OCI-LY3 (cell line): ENCODE measurements around the gene SERPINE3.

Experiments used
- EZH2phosphoT487 ChIP-seq: fragments of 200-600 bp; shearing (Covaris generic); IDR thresholded peaks from 2 replicates; pipeline ENCODE4 v1.6.1; 2018; ENCODE audit warnings: antibody characterized with exemption, mixed run types, low read depth
- TF ChIP-seq, protein P1 (sequence below): fragments of 200-600, 300-600 bp; sonication (generic); IDR thresholded peaks from 2 replicates; pipeline ENCODE4 v1.5.1; 2014; ENCODE audit warnings: antibody characterized with exemption, low read length, low read depth

DNA sequence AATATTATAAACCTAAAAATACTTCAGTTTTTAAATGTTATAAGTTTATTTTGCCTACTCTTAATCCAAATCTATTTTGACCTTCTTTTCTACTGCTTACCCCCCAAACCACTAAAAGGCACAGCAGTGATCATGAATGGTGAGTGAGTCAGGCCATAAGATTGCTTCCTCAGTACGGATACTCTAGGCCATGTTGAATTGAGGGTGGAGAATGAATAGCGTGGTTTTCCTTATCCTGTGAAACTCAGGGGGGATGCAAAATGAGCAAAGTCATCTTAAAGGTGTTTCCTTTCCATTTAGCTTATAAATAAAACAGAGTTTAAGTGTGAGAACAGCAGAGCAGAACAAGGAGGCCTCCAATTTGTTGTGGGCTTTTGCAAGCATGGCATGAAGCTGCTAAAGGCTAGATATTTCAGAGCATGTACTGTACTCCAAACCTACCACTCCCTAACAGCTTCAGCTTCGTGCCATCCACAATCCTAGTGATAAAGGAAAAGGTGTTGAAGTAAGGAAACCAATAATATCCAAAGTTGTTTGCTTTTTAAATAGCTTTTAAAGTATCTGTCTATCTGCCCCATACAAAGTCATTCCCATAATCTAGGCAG, 25.0 kb downstream of the SERPINE3 start:
- no peak for TF ChIP-seq EZH2phosphoT487
- TF ChIP-seq, protein P1, sequence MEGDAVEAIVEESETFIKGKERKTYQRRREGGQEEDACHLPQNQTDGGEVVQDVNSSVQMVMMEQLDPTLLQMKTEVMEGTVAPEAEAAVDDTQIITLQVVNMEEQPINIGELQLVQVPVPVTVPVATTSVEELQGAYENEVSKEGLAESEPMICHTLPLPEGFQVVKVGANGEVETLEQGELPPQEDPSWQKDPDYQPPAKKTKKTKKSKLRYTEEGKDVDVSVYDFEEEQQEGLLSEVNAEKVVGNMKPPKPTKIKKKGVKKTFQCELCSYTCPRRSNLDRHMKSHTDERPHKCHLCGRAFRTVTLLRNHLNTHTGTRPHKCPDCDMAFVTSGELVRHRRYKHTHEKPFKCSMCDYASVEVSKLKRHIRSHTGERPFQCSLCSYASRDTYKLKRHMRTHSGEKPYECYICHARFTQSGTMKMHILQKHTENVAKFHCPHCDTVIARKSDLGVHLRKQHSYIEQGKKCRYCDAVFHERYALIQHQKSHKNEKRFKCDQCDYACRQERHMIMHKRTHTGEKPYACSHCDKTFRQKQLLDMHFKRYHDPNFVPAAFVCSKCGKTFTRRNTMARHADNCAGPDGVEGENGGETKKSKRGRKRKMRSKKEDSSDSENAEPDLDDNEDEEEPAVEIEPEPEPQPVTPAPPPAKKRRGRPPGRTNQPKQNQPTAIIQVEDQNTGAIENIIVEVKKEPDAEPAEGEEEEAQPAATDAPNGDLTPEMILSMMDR: no peak
